Tibial nerve (tissue), 3 donors: ENCODE results near the gene VSTM4.

Experiments used
- POLR2A ChIP-seq, 2 donors: fragments of 450-650 bp; IDR thresholded peaks; one replicate each; pipeline ENCODE4 v1.6.1; 2017; ENCODE audit warnings: antibody characterized with exemption in 2 of 2, mild to moderate bottlenecking in 2 of 2, moderate library complexity in 2 of 2
- TF ChIP-seq, protein P1 (sequence below), 5 experiments: fragments of 200-600 bp in 3 of 5; fragments of 450-650 bp in 2 of 5; sonication (generic) in 3 of 5; IDR thresholded peaks; one replicate each; pipeline ENCODE4 v1.5.1; 2016 to 2019; ENCODE audit warnings: antibody characterized with exemption in 5 of 5, mild to moderate bottlenecking in 3 of 5, moderate library complexity in 2 of 5

DNA sequence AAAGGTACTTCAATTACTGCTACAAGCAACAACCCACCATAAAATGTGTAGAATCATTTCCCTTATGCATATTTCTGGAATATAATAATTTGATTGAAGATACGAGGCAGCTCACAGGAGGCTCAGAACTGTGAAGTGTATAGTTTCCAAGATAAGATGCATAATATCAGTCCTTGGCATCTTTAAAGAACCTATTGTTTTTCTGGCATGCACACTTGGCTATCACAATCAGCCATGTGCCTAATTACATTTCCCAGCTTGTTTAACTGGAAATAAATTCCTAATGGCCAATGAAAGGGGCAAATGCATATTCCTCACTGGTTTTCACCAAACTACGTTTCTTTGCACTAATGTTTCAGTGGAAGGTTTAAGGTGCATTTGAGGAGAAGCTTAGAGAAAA is 92.3 kb downstream of the VSTM4 start:
- TF ChIP-seq, protein P1, sequence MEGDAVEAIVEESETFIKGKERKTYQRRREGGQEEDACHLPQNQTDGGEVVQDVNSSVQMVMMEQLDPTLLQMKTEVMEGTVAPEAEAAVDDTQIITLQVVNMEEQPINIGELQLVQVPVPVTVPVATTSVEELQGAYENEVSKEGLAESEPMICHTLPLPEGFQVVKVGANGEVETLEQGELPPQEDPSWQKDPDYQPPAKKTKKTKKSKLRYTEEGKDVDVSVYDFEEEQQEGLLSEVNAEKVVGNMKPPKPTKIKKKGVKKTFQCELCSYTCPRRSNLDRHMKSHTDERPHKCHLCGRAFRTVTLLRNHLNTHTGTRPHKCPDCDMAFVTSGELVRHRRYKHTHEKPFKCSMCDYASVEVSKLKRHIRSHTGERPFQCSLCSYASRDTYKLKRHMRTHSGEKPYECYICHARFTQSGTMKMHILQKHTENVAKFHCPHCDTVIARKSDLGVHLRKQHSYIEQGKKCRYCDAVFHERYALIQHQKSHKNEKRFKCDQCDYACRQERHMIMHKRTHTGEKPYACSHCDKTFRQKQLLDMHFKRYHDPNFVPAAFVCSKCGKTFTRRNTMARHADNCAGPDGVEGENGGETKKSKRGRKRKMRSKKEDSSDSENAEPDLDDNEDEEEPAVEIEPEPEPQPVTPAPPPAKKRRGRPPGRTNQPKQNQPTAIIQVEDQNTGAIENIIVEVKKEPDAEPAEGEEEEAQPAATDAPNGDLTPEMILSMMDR (IDR thresholded peaks at IDR 0.05): no peak
- TF ChIP-seq POLR2A (IDR thresholded peaks at IDR 0.05): no peak
